ENCODE results near the gene FCAMR.

Gene FCAMR

GRCh38 chr1:206998816-206999215, 28.6 kb upstream of the FCAMR start:
- DNase-seq = no peak

GRCh38 chr1:206992790-206993189, 22.5 kb upstream of the FCAMR start:
- no peak for DNase-seq

DNA sequence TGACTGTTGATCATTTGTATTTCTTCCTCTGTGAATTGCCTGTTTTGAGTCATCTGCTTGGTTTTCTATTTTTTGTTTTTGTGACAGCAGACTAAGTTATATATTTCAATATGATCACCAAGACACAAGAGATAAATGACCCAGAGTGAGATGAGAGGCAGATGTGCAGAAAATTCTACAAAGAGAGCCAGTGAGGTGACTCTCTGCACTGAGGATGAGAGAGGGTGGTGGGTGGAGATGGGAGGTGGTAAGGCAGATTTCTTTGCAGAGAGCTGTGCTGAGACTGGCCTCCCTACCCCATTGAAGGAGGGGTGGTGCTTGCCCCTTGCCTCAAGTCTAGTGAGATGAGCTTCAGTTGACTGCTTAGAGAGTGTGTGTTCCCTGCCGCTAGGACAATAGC, 17.6 kb upstream of the FCAMR start:
- no peak for DNase-seq

GRCh38 chr1:206986885-206987284, 16.6 kb upstream of the FCAMR start:
- DNase-seq = no peak

GRCh38 chr1:206986402-206986801, 16.1 kb upstream of the FCAMR start:
- DNase-seq = no peak

GRCh38 chr1:206985162-206985749, 15.0 kb upstream of the FCAMR start:
- DNase-seq = no peak

DNA sequence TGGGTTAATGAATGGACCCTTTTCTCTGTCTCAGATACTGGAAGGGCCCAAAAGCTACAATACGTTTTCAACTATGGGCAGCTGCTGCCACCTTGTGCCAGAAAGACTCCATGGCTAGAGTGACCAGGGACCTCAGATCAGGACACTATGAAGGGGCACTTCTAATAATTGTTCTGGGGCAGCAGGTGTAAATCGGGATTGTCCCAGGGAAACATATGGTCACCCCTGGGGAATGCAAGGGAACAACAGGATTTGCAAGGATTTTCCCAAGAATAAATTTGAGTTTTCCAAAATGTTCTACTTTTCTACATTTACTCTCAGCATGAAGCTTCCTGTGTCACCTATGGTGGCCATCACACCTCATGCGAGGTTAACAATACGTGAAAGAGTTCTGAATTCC, 12.0 kb upstream of the FCAMR start:
- DNase-seq = peak; percentile 4

DNA sequence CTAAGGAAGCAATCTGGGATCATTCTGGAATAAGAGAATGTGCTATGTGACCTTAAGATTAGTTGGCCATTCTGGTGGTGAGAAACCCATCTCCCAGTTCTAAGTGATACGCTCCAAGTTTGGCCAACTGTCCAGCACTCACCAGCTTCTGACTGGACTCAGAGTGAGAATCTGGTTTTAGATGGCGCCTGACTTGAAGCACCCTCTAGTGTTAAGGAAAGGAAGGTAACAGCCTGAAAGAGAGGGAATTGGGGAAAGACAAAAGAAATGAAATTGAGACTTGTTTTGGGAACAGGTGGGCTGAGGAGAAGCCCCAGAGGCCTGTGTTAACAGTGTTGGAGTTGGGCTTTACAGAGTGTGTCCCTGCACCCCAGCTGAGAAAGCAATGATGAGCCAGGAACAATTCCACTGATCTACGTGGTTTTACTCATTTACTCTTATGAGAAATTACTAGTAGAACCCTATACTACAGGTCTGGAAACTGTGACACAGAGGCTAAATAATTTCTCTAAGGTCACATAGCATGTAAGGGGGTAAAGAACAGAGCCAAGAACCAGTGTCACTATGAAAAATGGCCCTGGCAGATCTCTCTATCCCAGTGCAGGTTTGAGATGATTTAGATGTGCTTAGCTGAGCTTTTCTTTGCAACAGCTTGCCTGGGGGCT, 9.3 kb upstream of the FCAMR start:
- no peak for DNase-seq

GRCh38 chr1:206978259-206978658, 8.0 kb upstream of the FCAMR start:
- DNase-seq = no peak

DNA sequence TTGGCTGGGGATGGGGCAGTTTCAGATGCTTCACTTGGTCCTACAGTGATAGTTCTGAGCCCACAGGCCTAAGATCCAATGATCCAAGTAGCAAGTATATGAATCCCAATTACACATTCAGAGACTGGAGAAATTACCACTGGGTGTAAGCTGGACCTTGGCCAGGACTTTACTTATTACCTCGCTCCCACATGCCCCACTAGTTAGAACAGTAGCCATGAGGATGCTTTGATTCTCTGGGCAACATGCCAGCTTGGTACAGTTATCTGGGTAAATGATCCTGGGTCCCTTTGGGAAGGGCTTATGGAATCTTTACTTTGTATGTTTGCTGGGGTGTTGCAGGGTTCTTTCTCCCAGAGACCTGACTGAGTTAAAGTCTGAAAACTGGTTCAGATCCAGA, 5.0 kb upstream of the FCAMR start:
- DNase-seq = no peak

GRCh38 chr1:206974140-206974539, 3.9 kb upstream of the FCAMR start:
- DNase-seq = no peak

GRCh38 chr1:206972728-206973127, 2.5 kb upstream of the FCAMR start:
- no peak for DNase-seq

- DNase-seq = no peak
Measured at GRCh38 chr1:206971029-206971655, 882 bp upstream of the FCAMR start.

DNA sequence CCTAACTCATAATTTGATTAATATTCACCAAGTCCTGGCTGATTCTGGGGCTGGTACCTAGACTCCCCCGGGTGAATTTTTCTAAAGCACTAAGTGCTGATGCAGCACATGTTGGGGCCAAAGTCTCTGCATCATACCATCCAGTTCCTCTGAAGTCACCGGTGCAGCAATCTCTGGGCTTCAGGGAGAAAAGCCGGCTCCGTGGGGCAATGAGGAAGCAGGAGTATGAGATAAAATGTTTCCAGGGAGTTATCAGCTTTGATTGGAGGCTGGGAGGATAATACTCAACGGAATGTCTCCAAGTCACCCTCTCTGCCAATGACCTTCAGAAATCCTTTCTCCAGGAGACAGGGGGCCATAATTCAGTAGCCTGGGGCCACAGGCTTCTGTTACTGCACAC, 1.2 kb downstream of the FCAMR start:
- DNase-seq = no peak

- no peak for DNase-seq
Measured at GRCh38 chr1:206967096-206967849, 3.0 kb downstream of the FCAMR start.

DNA sequence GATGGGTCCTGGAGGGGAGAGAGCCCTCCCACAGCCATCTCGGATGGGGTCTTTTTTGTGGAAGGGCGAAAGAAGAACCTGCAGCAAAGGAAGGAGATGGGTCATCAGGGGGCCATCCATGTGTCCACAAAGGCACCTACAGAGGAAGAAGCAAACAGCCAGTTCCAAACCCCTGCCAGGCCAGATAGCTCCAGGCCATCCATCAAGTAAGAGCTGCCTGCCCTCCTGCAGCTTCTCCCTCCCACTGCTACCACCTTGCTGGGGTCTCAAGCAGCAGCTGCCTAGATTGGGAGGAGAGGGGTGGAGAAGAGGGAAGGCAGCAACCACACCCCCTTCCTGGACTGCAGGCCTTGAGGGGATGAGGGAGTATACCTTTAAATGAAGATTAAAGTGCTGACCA, 4.5 kb downstream of the FCAMR start:
- DNase-seq = no peak

- no peak for DNase-seq
Measured at GRCh38 chr1:206963740-206964139, 6.5 kb downstream of the FCAMR start.

DNA sequence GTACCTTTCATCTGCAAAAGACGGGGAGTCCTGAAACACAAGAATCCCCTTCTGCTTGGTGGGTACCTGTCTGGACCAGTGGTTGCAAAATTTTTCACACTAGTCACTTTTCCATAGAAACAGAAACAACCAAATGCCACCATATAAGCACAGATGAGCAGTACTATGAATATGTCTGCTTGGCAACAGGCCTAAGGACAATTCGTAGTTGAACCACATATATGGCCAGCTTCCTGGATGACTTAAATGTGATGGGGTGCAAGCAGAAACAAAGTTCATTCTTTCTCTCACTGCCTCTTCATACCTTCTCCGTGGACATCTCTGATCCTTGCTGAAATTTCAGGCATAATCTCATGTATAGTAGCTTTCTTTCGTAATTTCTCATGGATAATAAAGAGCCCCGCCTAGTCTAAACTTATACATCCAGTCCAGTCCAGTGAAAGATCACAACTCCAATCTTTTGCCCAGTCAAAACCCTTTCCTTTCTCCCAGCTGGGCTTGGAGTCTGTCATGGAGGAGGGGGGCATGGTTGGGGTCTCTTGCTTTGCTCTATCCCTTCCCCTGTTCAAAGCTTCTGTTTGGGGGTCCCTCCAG, 7.0 kb downstream of the FCAMR start:
- DNase-seq = no peak

DNA sequence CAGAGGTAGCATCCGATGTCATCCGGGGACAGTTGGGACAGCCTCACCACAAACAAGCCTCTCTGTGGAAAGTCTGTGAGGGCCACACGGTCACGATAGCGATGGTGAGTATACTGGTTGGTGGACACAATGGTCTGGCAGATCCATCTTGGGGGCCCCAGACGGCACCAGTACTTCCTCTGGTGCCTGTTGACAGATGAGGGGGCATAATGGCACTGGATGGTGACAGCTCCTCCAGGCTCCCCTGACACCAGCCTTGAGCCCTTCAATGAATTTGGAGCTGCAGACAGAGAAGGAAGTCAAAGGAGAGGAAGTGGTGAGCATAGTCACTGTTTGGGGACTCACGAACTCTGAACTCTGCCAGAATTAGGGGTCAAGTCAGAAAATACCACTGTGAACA, 8.0 kb downstream of the FCAMR start:
- DNase-seq = no peak

DNA sequence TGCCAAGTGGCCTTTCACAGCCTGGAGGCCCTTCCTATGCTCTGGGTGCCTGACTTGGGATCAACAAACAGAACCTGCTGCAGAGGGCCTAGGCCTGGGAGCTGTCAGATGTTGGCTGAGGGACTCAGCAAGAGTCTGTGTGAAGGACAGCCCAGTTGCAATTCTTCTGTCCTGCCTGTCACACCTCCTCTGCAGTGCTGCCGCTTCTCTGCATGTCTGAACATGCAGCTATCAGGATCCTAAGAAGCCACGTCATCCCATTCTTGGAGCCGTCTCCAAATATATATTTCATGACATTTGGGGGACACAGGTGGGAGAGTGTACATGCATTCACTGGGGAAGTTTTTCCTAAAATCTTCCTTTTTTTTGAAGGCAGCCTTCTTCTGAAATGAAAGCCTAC, 8.6 kb downstream of the FCAMR start:
- DNase-seq = no peak

DNA sequence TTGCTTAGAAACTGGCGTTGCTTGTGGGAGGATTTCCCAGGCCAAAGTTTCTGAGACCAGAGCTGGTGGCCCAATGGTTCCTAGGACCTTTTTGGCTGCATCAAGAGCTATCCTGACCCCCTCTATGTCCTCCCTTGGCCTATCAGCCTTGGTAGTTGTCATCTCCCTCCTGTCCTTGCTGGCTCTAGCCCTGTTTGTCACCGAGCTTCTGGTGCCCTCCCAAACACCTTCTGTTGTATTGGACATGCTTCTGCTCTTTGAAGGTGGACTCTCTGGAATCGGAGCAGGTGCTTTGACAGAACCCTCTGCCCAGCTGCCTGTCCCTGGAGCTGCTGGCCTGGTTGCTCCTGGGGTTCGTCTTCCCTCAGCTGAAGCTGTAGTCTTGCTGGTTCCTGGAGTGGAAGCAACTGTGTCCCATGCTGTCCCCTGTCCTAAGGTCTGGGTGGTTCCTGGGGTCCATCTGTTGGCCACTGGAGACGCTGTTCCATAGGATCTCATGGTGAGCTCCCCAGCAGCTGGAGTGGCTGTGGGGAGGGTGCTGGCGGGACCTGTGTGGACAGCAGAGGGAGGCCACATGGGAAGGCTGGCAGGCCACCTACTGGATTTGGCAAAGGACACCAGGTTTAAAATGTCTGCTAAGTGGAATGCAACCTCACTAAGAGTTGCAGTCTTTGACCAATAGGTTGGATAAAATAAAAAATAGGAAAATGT, 9.4 kb downstream of the FCAMR start:
- DNase-seq = no peak

- no peak for DNase-seq
Measured at GRCh38 chr1:206958144-206958543, 12.1 kb downstream of the FCAMR start.

DNA sequence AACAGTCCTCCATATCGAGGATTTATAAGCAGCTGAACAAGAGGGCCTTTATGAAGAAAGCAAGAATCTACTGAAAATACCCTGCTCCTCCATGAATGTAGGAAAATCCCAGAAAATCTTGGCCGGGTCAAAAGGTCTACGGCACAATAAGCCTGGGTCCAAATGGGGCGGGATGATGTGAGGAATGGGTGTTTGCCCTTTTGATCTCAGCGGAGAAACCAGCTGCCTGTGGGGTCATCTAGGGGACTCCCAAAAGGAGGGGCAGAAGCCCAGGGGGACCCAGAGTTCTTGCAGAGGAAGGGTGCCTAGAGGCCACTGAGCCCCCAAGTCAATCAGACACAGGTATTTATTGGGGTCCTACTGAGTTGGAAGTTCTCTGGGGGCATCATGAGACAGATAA, 12.6 kb downstream of the FCAMR start:
- DNase-seq = no peak

All from NCI-H1417 treated with DMSO at 0.1 percent for 48 hours (cell line).